ENCODE data around the gene FGF19.

FGF19 gene

DNA sequence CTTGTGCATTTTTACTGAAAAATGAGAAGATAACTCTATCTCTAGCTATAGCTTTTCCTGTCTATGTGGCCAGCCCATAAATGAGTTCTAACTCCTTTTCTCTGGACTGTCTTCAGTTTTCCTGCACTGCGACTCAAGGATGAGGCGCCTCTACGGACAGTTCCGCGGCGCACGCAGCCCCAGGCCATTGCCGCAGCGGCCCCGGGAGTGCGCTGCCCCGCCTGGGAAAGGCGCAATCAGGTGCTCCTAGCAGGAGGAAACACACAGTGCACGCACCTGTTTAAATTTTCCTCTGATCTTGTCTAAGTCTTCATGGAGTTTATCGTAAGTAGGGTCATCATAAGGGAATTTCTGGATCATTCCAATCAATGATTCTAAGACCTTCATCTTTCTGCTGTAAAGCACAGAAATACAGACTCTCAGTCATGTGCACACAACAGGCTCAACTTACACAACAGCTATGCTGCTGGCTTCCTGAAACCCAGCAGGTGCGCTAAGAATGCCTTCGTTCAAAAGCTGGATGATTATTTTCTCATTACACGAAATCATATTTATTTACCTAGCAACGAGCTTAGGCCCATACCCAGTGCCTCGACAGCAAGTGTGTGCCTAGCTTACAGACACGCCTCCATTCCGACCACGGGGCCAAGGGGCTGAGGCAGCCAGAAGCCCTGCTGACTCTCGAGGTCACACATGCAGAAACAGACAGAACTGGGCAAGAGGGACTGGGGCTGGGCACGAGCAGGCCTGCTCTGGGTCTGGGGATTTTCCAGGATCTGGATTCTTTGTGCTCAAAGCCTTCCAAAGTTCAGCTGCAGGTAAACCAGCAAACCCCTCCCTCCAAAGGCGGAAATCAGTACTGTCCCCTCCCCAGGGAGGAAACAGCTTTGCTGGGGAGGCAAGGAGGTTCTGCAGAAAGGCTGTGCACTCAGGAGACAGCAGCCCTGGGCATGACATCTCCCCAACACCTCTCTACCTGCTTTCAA is 35.9 kb downstream of the FGF19 start:
- DNase-seq, result no peak

- no peak for DNase-seq
Measured at GRCh38 chr11:69666752-69667536, 36.9 kb downstream of the FGF19 start.

DNA sequence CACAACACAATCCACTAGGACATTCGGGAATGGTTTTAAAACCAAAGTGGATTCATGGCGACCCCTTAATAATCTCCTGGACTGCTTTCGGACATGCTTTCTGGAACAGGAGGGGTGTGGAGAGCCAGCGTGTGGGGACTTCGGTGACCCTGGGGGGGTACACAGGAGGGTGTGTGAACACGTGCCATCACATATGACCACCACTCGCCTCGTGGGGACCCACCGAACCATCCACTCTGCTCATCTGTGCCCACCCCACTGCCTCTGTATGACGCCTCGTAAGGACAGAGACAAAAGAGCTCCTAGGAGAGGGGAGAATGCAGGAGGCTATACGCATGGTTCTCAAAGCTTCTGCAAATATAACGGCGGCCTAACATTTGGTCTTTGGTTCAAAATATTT is 37.6 kb downstream of the FGF19 start:
- DNase-seq, result no peak

GRCh38 chr11:69665669-69666068 is 38.2 kb downstream of the FGF19 start:
- DNase-seq, result no peak

GRCh38 chr11:69664901-69665300 is 38.9 kb downstream of the FGF19 start:
- DNase-seq, result peak; percentile 29

GRCh38 chr11:69664103-69664775 is 39.6 kb downstream of the FGF19 start:
- no peak for DNase-seq

DNA sequence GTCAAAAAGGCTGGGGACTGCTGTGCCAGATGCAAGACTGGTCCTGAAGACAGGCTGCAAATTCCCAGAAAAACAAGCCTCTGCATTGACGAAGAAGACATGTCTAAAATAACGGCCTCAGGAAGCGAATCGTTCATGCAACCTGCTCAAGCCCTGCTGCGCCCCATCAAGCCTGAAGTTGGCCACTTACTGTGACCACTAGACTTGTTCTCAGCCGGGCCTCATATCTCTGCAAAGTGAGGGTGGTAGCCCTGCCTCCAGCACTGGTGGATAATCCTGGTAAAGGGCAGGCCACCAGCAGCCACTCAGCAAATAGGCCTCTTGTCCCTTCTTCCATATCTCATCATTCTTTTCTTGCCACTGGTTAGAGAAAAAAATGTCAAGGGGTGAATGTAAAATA is 40.5 kb downstream of the FGF19 start:
- no peak for DNase-seq

GRCh38 chr11:69662806-69663205 is 41.0 kb downstream of the FGF19 start:
- peak; percentile 7 for DNase-seq

GRCh38 chr11:69662021-69662698 is 41.7 kb downstream of the FGF19 start:
- DNase-seq, result peak; percentile 87

DNA sequence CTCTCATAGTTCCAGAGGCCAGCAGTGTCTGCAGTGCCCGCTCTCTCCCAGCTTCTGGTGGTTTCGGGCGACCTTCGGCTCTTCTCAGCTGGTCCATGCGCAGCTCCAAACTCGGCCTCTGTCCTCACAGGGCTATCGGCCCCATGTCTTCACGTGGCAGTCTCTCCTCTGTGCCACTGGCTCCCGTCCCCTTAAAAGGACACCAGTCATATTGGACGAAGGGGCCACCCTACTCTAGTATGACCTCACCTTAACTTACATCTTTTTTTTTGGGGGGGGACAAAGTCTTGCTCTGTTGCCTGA is 42.5 kb downstream of the FGF19 start:
- DNase-seq, result no peak

DNA sequence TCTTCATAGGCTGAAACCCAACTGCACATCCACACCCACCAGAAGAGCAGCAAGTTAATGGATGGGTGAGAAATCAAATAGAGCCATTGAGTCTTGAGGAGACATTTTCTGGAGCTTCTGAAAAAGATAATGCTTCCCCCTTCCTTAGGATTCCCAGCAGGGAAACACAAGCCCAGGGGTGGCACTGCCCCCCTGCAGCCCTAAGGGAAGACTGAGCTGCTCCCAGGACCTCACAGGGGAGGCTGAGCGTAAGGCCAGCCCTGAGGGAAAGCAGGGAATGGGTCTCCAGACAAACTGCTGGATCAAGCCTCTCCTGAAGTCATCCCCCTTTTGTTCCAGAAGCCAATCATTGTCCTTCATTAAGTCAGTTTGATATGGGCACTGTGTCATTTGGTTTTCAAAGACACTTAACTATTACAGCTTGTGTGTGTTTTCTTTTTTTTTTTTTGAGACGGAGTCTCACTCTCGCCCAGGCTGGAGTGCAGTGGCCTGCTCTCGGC is 43.8 kb downstream of the FGF19 start:
- DNase-seq, result no peak

DNA sequence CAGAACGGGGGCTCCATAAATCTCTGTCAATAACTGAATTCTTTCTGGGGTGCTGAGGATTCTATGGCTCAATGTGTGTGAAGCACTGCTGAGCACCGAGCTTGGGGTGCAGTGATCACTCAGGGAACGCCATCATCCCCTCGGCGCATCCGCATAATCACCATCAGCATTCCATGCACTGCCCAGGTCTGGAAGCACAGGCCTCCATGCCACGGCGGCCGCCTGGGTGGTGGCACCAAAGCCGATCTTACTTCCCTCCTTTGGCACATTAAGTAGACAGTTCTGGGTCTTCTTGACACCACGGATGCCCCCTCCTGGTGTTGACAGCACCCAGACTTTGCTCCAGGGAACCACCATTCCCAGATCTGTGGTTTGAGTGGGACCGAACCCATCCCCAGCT is 44.2 kb downstream of the FGF19 start:
- no peak for DNase-seq

DNA sequence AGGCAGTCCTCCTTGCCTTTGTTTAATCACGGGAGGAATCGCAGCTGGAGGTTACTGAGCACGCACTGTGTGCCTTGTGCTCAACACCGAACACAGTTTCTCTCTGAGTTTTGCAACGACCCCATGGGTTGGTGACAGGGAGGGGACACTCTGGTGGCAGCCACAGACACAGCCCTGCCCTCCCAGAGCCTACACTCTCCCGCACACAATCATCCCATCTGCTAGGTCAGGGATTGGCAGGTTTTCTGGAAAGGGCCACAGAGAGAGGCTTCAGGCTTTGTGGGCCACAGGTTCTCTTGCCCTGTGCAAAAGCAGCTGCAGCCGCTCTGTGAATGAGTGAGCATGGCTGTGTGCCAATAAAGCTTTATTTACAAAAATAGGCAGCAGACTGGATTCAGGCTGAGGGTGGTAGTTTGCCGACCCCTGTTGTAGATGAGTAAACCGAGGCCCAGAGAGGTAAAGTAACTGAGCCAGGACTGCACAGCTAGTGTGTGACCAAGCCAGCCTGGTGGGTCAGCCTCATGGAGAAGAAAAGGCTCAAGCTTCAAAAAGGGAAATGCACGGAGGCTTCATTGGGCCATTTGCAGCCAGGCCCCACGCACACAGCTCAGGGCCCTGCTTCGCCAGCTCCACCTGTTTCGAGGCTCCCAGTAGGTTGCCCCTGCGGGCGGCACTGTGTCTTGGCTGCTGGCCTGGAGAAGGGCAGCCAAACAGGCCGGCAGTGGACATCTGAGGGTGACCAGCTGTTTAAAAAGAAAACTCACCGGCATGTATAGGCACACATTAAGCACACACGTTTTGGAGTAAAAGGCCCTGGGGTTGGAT is 45.0 kb downstream of the FGF19 start:
- DNase-seq, result no peak

- no peak for DNase-seq
Measured at GRCh38 chr11:69657911-69658625, 45.8 kb downstream of the FGF19 start.

DNA sequence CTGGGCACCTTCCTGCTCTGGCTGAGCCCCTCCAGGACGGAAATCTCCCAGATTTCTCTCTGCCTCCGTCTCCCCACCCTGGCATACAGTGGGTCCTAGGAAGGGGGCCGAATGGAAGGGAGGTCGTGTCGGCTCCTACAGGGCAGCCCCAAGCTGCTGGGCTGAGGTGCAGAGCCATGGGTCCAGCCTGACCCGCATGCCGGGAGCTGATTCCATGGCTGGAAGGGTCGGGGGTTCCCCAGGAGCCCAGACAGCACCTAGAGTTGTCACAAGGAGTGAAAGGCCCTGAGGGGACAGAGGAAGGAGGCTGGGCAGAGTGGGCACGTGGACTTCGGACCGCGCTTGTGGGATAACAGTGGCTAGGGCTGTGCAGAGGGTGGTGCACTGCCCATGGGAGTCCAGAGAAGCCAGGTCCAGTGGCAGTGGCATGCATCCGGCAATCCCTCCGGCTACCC is 46.3 kb downstream of the FGF19 start:
- no peak for DNase-seq

DNA sequence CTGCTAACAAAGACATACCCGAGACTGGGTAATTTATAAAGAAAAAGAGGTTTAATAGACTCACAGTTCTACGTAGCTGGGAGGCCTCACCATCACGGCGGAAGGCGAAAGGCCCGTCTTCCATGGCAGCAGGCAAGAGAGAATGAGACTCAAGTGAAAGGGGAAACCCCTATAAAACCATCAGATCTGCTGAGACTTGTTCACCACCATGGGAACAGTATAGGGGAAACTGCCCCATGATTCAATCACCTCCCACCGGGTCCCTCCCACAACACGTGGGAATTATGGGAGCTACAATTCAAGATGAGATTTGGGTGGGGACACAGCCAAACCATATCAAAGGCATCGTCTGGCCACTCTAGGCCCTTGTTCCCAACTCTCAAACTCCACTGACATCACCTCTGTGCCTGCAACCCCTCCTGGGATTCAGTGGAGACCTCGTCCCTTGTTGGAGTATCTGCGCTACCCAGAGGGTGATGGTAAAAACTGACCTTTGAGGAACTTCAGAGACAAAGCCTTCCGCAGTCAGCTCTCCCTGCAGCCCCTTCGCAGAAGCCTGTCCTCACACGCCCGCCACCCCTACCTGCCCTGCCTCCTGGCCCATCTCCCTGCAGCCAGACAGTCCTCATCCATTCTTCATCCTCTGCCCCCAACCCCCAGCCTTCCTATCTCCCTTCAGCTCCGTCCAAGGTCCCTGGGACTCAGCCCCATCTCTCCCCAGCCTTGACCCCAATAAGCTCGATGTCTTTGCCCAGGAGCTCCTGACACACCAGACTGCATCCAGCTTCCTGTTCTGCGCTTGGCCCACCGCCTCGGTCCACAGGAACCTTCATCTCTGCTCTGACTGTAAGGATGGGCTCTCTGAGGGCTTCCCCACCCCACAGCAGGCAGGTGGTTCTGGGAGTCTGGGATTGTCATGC is 47.0 kb downstream of the FGF19 start:
- no peak for DNase-seq

GRCh38 chr11:69655479-69656428 is 48.1 kb downstream of the FGF19 start:
- no peak for DNase-seq

GRCh38 chr11:69654660-69655478 is 49.0 kb downstream of the FGF19 start:
- DNase-seq, result peak; percentile 66

All from 8988T (cell line).